ENCODE results near the gene NLRC3.
A peak's percentile ranks its signal among the peaks of the same experiment; 100 is the strongest.
"Not testable (repeated sequence)": the region's sequence is repeated elsewhere in the genome, so short reads cannot be mapped to it uniquely, and the experiment has no call there.

Gene NLRC3, protein sequence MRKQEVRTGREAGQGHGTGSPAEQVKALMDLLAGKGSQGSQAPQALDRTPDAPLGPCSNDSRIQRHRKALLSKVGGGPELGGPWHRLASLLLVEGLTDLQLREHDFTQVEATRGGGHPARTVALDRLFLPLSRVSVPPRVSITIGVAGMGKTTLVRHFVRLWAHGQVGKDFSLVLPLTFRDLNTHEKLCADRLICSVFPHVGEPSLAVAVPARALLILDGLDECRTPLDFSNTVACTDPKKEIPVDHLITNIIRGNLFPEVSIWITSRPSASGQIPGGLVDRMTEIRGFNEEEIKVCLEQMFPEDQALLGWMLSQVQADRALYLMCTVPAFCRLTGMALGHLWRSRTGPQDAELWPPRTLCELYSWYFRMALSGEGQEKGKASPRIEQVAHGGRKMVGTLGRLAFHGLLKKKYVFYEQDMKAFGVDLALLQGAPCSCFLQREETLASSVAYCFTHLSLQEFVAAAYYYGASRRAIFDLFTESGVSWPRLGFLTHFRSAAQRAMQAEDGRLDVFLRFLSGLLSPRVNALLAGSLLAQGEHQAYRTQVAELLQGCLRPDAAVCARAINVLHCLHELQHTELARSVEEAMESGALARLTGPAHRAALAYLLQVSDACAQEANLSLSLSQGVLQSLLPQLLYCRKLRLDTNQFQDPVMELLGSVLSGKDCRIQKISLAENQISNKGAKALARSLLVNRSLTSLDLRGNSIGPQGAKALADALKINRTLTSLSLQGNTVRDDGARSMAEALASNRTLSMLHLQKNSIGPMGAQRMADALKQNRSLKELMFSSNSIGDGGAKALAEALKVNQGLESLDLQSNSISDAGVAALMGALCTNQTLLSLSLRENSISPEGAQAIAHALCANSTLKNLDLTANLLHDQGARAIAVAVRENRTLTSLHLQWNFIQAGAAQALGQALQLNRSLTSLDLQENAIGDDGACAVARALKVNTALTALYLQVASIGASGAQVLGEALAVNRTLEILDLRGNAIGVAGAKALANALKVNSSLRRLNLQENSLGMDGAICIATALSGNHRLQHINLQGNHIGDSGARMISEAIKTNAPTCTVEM

DNA sequence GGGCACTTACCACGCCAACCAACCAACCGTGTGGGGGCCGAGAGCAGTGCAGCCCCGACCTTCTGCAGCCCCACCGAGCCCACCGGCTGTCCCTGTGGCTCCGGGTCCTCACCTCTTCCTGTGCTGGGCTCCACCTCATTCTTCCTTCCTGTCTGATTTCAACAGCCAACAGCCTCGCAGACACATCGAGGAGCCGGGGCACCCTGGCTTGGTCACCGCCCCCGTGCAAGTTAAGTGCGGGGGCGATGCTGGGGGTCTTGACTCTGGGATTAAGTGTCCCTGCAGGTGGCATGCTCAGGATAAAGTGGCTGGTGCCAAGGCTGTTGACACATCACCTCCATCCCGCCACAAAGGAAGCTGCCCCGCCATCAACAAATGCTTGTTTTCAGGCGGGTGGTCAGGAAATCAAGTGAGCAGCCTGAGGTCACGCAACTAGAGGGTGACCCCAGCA, at the start of gene NLRC3:
NLRC3 (minus strand) TSS at position 102 of the 451 bp plus-strand sequence. CDS start 12,367 bp downstream, outside the sequence.
- no peak for DNase-seq

DNA sequence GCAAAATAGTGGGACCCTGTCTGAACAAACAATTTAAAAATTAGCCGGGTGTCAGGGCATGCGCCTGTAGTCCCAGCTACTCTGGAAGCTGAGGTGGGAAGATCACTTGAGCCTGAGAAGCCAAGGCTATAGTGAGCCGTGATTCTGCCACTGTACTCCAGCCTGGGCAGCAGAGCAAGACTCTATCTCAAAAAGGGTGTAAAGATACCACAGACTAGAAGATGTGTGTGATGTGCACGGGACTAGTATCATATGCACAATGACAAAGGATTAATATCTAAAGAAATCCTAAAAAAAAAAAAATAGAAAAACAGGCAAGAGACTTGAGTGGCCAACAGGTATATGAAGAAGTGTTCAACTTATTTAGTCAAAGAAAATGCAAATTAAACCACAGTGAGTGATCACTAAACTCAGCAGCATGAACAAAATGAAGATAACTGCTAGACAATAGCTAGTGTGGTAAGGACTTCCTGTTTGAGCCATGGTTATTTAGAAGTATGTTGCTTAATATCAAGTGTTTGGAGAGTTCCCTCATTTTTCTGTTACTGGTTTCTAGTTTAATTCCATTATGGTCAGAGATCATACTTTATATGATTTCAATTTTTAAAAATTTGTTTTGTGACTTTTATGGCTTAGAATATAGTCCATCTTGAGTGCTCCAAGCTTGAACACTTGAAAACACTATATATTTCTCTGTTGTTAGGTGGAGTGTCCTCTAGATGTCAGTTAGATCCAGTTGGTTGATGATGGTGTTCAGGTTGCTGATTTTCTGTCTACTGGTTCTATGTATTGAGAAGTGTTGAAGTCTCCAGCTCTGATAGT, 48.9 kb upstream of the NLRC3 start:
- no peak for DNase-seq

DNA sequence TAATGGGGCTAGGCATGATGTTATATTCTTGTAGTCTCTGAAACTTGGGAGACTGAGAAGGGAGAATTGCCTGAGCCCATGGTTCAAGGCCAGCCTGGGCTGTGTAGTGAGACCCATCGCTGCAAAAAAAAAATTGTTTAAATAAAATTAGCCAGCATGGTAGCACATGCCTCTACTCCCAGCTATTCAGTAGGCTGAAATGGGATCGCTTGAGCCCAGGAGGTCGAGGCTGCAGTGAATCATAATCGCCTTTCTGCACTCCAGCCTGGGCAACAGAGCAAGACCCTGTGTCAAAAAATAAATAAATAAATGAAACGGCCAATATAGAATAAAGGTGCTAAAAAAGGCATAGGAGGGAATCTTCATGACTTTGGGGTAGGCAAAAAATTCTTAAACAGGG, 48.1 kb upstream of the NLRC3 start:
- DNase-seq = no peak

DNA sequence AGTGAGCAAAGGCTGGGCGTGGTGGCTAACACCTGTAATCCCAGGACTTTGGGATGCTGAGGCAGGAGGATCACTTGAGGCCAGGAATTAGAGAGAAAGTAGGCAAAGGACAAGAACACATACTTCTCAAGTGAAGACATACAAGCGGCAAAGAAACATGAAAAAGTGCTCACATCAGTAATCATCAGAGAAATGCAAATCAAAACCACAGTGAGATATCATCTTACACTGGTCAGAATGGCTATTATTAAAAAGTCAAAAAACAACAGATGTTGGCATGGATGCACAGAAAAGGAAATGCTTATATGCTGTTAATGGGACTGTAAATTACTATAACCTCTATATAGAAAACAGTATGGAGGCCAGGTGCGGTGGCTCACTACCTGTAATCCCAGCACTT, 46.4 kb upstream of the NLRC3 start:
- DNase-seq = no peak

DNA sequence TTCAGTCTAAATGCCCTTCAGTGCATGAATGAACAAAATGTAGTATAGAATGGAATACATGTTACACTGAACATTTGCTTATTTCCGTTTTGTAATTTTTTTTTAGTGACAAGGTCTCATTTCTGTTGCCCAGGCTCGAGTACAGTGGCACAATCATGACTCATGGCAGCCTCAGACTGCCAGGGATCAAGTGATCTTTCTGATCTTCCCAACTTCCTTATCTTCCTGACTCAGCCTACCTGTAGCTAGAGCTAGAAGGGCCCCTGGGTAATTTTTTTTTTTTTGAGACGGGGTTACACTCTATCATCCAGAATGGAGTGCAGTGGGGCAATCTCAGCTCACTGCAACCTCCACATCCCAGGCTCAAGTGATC, 41.6 kb upstream of the NLRC3 start:
- DNase-seq = no peak

DNA sequence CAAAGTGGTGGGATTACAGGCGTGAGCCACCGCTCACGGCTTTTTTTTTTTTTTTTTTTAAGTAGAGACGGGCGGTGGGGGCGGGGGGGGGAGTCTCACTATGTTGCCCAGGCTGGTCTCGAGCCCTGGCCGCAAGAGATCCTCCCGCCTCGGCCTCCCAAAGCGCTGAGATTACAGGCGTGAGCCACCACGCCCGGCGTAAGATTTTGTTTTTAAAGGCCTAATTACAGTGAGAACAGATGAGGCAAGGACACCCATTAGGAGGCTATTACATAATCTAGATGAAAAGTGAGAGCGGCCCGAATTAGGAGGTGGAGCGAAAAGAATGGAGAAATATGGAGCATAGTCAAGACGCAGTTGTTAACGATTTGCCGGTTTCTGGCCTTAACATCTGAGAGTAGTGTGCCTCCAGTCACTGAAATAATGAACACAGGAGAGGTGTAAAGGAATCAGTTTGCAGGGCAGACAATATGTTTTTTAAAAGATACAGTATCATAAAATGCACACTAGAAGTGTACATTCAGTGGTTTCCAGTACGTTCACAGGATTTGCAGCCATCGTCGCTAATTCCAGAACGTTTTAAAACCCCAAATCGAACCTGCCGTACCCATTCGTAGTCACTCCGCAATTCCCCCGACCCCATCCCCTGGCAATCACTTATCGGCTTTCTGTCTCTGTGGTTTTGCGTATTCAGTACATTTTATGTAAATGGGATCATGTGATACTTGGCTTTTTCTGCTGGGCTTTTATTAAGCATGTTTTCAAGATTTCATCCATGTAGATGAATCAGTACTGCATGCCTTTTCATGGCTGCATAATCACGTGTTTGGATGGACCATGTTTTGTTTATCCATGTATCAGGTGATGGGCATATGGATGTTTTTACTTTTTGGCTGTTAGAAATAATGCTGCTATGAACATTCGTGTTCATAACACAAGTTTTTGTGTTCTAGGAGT, 35.6 kb upstream of the NLRC3 start:
- DNase-seq = no peak

DNA sequence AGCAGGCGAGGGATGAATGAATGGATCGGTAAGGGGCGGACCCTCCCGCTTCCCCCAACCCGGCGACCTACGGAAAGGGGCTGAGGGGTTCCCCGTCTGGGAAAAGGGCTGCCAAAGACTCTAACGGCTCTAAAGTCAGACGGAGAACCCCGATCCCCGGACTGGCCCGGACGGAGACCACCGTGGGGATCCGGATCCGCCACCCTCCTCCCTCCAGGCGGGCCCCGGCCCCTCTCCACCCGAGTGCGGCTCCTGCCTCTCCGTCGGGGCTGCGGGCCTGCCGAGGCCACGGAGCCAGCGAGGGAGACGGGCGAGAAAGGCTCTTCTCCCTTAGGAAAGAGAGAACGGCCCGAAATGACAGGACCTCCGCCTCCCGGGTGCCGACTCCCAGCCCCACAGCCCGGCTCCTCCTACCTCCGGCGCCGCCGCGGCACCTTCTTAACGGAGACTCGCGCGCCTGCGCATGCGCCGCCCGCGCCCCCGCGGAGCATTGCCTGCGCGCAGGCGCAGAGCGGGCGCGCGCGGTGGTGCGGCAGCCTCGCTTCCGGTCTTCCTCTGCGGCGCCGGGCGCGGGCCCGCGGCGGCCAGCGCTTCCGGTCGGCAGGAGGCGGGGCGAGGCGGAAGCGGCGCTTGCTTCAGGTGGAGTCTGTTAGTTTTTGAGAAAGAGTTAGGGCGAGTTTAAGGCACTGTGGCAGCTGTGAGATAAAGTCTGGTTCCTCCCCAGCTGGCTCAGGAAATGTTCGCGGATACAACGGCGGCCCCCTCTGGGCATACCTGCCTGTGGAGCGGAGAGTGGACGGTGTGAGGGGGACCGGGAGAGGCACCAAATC, 34.2 kb upstream of the NLRC3 start, which contains the start of gene SLX4:
SLX4 (minus strand) TSS at position 461 of the 830 bp plus-strand sequence. CDS start 2,642 bp downstream, outside the sequence.
- peak; percentile 62 for DNase-seq

DNA sequence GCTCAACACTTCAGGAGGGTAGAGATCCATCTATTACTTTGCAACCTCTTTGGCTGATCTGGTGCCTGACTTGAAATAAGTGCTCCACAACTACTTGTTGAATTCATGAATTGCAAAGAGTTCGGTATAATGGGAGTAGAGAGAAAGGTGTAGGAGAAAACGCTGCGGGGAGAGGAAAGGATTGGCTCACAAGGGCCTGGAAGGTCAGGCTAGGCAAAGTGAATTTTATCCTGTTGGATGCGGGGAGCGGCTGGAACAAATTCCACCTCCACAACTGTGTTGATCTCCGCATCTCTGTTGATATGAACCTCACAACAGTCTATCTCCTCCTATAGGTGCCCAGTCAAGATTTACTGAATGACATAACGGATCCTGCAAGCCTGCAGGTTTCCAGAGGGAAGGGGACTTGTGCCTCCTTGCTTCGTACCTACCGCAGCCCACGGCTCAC, 33.5 kb upstream of the NLRC3 start:
- no peak for DNase-seq

DNA sequence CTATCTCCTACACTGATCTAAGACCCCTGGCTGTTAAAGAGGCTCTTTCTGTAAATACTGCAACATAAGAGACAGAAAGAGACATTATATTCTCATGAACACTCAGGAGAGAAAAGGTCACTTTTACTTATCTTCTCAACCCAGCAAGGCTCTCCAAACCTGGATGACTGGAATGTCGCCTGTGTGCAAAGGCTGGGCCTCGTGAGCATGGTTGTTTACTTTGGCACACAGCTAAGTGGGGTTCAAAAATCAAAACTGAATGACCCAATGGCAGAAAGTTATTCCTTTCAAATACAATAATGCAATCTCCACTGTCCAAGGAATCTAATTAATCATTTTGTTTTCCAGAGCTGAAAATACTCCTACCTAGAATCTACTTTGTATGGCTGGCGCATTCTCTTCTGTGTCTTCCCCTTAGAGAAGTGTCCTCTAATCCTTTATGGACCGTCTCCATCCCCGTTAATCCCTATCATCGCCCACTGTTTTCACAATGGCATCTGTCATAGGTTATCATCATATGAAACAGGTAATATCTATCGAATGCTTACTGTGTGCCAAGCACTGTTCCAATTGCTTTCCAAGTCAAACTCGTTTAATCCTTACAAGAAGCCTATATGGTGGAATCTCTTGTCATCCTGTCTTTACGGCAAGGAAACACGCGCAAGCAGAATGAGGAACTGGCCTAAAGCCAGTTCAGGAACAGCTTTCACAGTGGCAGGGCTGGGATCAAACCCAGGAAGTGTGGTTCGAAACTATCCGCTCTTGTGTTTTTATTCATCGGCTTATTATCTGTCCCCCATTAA, 32.9 kb upstream of the NLRC3 start:
- no peak for DNase-seq

DNA sequence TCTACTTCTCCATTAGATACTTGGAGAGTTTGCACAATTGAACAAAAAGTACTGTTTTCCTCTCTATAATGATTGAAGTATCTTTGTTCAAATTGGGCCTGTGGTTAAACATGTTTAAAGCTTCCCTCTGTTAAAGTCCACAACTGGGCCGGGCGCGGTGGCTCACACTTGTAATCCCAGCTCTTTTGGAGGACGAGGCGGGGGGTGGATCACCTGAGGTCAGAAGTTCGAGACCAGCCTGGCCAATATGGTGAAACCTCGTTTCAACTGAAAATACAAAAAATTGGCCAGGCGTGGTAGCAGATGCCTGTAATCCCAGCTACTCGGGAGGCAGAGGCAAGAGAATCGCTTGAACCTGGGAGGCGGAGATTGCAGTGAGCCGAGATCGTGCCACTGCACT, 31.8 kb upstream of the NLRC3 start:
- not testable (repeated sequence) for DNase-seq

DNA sequence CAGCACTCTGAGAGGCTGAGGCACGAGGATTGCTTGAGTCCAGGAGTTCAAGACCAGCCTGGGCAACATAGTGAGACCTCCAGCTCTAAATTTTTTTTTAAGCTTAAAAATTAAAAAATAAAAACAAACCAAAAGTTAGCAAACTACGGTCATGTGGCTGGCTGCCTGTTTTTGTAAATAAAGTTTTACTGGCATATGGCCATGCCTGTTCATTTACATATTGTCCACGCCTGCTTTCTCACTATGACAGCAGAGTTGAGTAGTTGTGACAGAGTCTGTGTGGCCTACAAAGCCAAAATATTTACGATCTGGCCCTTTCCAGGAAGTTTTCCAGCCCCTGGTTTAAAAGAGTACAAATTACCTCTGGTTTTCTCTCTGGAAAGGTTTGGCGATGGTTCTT, 30.9 kb upstream of the NLRC3 start:
- DNase-seq = no peak

DNA sequence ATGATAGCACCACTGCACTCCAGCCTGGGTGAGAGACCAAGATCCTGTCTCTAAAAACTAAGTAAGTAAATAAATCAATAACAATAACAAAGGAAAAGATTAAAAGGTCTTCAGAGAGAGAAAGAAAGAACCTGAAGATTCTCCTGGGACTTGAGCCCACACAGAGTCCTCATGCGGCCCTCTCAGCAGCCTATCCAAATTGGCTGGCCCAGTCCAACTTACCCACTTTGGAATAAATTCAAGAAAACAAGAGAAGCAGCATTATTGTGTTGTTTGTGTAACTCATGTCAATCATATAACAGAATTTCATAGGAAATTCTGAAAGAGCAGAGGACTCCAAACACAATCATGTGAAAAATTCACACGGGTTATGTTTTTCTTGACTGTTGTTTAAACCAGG, 30.4 kb upstream of the NLRC3 start:
- DNase-seq = no peak

DNA sequence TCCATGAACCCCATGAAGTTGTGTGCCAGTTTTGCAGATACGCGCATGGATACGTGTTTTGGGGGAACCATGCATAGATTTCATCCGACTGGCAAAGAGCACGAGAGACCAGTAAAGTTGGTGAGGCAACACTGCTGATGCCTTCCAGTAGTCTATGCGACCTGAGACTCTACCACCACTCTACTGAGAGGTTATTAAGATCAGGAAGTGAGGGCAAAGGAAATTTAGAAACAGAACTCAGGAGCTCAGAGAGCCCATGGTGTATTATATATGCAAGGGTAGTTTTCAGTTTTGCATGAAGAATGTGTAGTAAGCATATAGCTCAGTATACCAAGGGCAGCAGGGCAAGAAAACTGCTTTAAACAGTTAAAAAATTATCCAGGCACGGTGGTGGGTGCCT, 30.0 kb upstream of the NLRC3 start:
- DNase-seq = no peak

DNA sequence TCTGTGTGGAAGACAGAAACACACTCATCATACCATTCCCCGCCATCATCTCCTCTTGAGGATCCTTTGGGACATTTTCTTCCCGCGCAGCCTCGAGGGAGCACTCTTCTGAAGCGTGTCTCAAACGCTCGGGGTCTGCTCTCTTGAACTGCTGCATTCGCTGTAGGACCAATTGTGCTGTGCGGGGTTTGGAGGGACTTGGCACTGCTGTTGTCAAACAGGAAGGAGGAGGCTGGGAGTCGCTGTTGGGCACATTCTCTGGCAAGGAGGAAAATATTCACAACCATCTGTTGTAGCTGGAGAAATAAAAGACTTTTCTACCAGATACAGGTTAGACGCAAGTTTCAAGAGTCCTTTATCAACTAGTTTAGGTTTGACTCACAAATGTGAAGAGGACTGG, 29.2 kb upstream of the NLRC3 start:
- DNase-seq = no peak

DNA sequence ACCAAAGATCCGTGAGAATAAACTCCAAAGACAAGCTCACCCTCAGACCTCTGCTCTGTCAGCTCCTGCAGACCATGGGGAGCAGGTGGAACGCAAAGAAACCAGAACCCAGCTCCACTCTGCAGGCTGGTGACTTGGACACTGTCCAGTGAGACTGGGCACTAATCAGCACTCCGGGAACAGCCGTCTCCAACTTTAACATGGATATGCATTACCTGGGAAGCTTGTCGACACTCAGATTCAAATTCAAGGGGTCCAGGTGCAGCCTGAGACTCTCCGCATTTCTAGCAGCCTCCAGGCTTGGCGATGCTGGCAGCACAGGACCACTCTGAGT, 25.1 kb upstream of the NLRC3 start:
- no peak for DNase-seq

DNA sequence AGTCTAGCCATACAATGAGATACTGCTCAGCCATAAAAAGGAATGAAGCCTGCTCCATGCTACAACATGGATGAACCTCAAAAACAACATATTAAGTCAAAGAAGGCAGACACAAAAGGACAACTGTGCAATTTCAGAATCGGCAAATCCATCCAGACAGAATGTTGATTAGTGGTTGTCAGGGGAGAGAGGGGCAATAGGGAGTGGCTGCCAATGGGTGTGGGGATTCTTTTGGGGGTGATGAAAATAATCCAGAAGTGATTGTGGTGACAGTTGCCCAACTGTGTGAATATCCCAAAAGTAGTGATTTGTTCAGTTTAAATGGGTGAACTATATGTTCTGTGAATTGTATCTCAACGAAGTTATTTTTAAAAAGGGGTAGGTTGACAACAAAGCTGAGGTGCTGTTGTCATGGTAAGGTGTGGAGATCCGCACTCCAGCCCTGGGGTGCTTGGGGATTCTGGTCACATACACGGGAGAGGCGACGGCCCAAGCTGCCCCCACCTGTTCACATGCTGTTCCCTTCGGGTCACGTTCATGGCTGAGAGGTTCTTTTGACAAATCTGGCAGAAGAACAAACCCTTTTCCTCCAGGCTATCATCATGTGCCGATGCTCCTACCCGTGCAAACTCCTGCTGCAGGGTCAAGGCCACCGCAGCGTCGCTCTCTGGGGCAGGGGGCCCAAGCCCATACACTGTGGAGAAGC, 24.6 kb upstream of the NLRC3 start:
- DNase-seq = no peak

DNA sequence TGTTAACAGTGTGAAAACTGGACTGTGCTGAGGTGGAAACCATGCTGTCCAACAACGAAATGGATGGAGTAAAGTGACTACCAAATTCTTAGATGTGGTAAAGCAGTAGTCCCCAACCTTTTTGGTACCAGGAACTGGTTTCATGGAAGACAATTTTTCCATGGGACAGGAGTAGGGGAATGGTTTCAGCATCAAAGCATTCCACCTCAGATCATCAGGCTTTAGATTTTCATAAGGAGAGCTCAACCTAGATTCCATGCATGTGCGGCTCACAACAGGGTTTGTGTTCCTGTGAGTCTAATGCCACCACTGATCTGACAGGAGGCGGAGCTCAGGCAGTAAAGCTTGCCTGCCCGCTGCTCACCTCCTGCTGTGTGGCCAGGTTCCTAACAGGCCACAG, 22.7 kb upstream of the NLRC3 start:
- no peak for DNase-seq

DNA sequence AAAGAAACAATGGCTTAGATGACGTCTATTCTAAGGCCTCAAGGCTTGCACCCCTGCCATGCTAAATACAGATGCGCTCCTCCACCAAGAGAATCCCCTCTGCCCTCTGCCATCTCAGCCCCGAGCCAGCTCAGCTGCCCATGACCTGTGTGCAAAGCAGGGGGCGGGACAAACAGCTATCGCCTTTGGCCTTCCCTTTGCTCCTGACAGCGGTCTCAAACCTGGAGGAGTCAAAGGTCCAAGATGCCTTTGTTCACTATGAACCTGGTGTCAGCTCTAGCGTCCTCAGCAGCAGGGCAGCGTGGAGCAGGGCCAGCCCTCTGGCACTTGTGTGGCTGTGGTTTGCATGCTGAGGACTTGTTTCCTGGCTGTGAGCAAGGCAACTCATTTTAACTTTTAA, 21.9 kb upstream of the NLRC3 start:
- no peak for DNase-seq

DNA sequence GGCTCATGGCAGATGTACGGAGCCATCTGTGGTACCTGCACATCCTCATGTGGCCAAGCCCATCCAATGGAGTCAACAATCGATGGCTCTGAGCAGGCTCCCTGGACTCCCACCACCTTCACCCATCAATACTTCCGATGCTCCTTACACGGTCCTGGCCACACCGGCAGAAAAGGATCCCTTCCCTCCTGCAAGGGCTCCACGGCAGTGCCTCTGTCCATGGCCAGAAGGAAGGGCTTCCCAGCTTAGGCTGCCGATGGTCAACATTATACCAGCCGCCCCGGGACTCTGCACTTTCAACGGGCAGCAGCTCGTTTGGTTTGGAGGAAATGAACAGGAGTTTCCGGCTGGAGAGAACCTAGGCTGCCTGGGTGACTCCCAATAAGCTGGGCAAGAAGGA, 21.0 kb upstream of the NLRC3 start:
- no peak for DNase-seq

Data from NCI-H1436 treated with DMSO at 0.1 percent for 48 hours (cell line).